ENCODE results near the gene IPO7. TPM values are rescaled to one million over a fixed set of nuclear protein-coding genes. Genes with fewer than 3 reads are reported as not detected.

Gene IPO7
- total RNA-seq, 1 experiment from 2014 or later: 226 TPM

- TF ChIP-seq E2F1 (CRISPR knock-in tag; IDR thresholded peaks at IDR 0.05): no peak
- no peak for TF ChIP-seq ATF1 (CRISPR knock-in tag; IDR thresholded peaks at IDR 0.05)
- TF ChIP-seq ZNF423 (CRISPR knock-in tag; IDR thresholded peaks at IDR 0.05): no peak
- TF ChIP-seq CREB1 (CRISPR knock-in tag; IDR thresholded peaks at IDR 0.05): no peak
- TF ChIP-seq, protein P1, sequence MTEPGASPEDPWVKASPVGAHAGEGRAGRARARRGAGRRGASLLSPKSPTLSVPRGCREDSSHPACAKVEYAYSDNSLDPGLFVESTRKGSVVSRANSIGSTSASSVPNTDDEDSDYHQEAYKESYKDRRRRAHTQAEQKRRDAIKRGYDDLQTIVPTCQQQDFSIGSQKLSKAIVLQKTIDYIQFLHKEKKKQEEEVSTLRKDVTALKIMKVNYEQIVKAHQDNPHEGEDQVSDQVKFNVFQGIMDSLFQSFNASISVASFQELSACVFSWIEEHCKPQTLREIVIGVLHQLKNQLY (CRISPR knock-in tag; IDR thresholded peaks at IDR 0.05): no peak
- no peak for TF ChIP-seq GTF2I (CRISPR knock-in tag; conservative IDR thresholded peaks at IDR 0.05)
- no peak for TF ChIP-seq CBFB (CRISPR knock-in tag; IDR thresholded peaks at IDR 0.05; ENCODE audit: low read depth)
- TF ChIP-seq ESRRA (CRISPR knock-in tag; IDR thresholded peaks at IDR 0.05; ENCODE audit: borderline replicate concordance): no peak
- no peak for TF ChIP-seq ZSCAN18 (CRISPR knock-in tag; IDR thresholded peaks at IDR 0.05)
- peak; percentile 72; the same call in 1 of the 2 replicates for TF ChIP-seq SMAD3 (CRISPR knock-in tag; IDR thresholded peaks at IDR 0.05; ENCODE audit: borderline replicate concordance)
- TF ChIP-seq RORB (CRISPR knock-in tag; IDR thresholded peaks at IDR 0.05): no peak
- peak; percentile 60 for TF ChIP-seq FOXK1 (CRISPR knock-in tag; IDR thresholded peaks at IDR 0.05)
- 0 out of 2 replicates have a peak, but pooled peaks have one; percentile 0 for TF ChIP-seq ZNF416 (CRISPR knock-in tag; IDR thresholded peaks at IDR 0.05)
- no peak for TF ChIP-seq IRF2 (CRISPR knock-in tag; IDR thresholded peaks at IDR 0.05; ENCODE audit: borderline replicate concordance, low read depth)
- TF ChIP-seq ZNF138 (CRISPR knock-in tag; conservative IDR thresholded peaks at IDR 0.05): no peak
- TF ChIP-seq GABPB1 (CRISPR knock-in tag; IDR thresholded peaks at IDR 0.05): no peak; the same call in 1 of the 2 replicates
- TF ChIP-seq HMGA2 (CRISPR knock-in tag; IDR thresholded peaks at IDR 0.05): no peak
- no peak for TF ChIP-seq NFATC4 (CRISPR knock-in tag; IDR thresholded peaks at IDR 0.05)
- no peak for TF ChIP-seq ELF4 (CRISPR knock-in tag; IDR thresholded peaks at IDR 0.05; ENCODE audit: low read depth)
- TF ChIP-seq, protein P2, sequence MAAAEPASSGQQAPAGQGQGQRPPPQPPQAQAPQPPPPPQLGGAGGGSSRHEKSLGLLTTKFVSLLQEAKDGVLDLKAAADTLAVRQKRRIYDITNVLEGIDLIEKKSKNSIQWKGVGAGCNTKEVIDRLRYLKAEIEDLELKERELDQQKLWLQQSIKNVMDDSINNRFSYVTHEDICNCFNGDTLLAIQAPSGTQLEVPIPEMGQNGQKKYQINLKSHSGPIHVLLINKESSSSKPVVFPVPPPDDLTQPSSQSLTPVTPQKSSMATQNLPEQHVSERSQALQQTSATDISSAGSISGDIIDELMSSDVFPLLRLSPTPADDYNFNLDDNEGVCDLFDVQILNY (CRISPR knock-in tag; IDR thresholded peaks at IDR 0.05): peak; percentile 93
Measured at GRCh38 chr11:9384535-9385326, at the start of gene IPO7 (continued).

- Mint-ChIP-seq H3K27me3 (ENCODE audit: low read depth) (no peaks in the 10 kb centered on the region), H3K27ac (no peak overlapping the region), H3K36me3 (no peaks in the 10 kb centered on the region), H3K9me3 (no peaks in the 10 kb centered on the region), H3K4me3 (no peak overlapping the region), H3K4me1 (0 out of 2 replicates have a peak, but pooled peaks cover 5% of the 10 kb centered on the region)
- no peak for ATAC-seq
- TF ChIP-seq IRF2 (CRISPR knock-in tag; IDR thresholded peaks at IDR 0.05; ENCODE audit: borderline replicate concordance, low read depth) (no peak), ZNF671 (CRISPR knock-in tag; IDR thresholded peaks at IDR 0.05) (no peak), FOXK1 (CRISPR knock-in tag; IDR thresholded peaks at IDR 0.05) (no peak), ZNF396 (CRISPR knock-in tag; IDR thresholded peaks at IDR 0.05; ENCODE audit: borderline replicate concordance) (no peak), OVOL2 (CRISPR knock-in tag; IDR thresholded peaks at IDR 0.05; ENCODE audit: borderline replicate concordance) (no peak), ZNF138 (CRISPR knock-in tag; conservative IDR thresholded peaks at IDR 0.05) (no peak), FOXJ3 (CRISPR knock-in tag; IDR thresholded peaks at IDR 0.05; ENCODE audit: borderline replicate concordance) (no peak), NFE2L1 (CRISPR knock-in tag; IDR thresholded peaks at IDR 0.05) (no peak), SMAD4 (CRISPR knock-in tag; IDR thresholded peaks at IDR 0.05) (no peak)
- TF ChIP-seq, protein P3, sequence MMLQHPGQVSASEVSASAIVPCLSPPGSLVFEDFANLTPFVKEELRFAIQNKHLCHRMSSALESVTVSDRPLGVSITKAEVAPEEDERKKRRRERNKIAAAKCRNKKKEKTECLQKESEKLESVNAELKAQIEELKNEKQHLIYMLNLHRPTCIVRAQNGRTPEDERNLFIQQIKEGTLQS (CRISPR knock-in tag; conservative IDR thresholded peaks at IDR 0.05): no peak
- ChIA-PET CTCF (no interaction called here), POLR2A (no interaction called here)
- DNase-seq (ENCODE audit: low spot score): no peak
Measured at GRCh38 chr11:9341638-9342178, 42.7 kb upstream of the IPO7 start.
